Stromal cell of bone marrow (primary cell): ENCODE measurements around the gene PCDH18.
"Not testable (repeated sequence)": the region's sequence is repeated elsewhere in the genome, so short reads cannot be mapped to it uniquely, and the experiment has no call there.

Experiments
- DNase-seq: peaks from one replicate; pipeline ENCODE4 v3.0.0-alpha.2; 2012; ENCODE audit warnings: low read depth

PCDH18 gene

GRCh38 chr4:137531168-137531985 lies 917 bp downstream of the PCDH18 start:
- peak; percentile 71 for DNase-seq

GRCh38 chr4:137530176-137530575 lies 2.1 kb downstream of the PCDH18 start:
- DNase-seq: peak; percentile 61

- DNase-seq: no peak
Measured at GRCh38 chr4:137529432-137529831, 2.9 kb downstream of the PCDH18 start.

GRCh38 chr4:137528673-137529072 lies 3.6 kb downstream of the PCDH18 start:
- no peak for DNase-seq

GRCh38 chr4:137526681-137527080 lies 5.6 kb downstream of the PCDH18 start:
- DNase-seq: no peak

GRCh38 chr4:137524725-137525369 lies 7.4 kb downstream of the PCDH18 start:
- no peak for DNase-seq

- DNase-seq: no peak
Measured at GRCh38 chr4:137523329-137523728, 9.0 kb downstream of the PCDH18 start.

- DNase-seq: no peak
Measured at GRCh38 chr4:137521053-137521452, 11.2 kb downstream of the PCDH18 start.

GRCh38 chr4:137519406-137519805 lies 12.9 kb downstream of the PCDH18 start:
- DNase-seq: peak; percentile 53

- DNase-seq: not testable (repeated sequence)
Measured at GRCh38 chr4:137517323-137517722, 15.0 kb downstream of the PCDH18 start.

GRCh38 chr4:137514406-137515111 lies 17.7 kb downstream of the PCDH18 start:
- DNase-seq: no peak

- DNase-seq: peak; percentile 98
Measured at GRCh38 chr4:137510557-137511265, 21.6 kb downstream of the PCDH18 start.

GRCh38 chr4:137509855-137510282 lies 22.4 kb downstream of the PCDH18 start:
- DNase-seq: no peak

- DNase-seq: no peak
Measured at GRCh38 chr4:137502339-137503129, 29.8 kb downstream of the PCDH18 start.

- not testable (repeated sequence) for DNase-seq
Measured at GRCh38 chr4:137496267-137496666, 36.0 kb downstream of the PCDH18 start.

- DNase-seq: no peak
Measured at GRCh38 chr4:137495578-137495977, 36.7 kb downstream of the PCDH18 start.

- DNase-seq: not testable (repeated sequence)
Measured at GRCh38 chr4:137483313-137483959, 48.9 kb downstream of the PCDH18 start.

GRCh38 chr4:137479657-137480056 lies 52.6 kb downstream of the PCDH18 start:
- DNase-seq: not testable (repeated sequence)

GRCh38 chr4:137476345-137476744 lies 55.9 kb downstream of the PCDH18 start:
- DNase-seq: no peak

GRCh38 chr4:137474711-137475301 lies 57.5 kb downstream of the PCDH18 start:
- DNase-seq: peak; percentile 2
